MCF 10A (cell line): ENCODE measurements around the gene ARID5B. TPM values are rescaled to one million over a fixed set of nuclear protein-coding genes. Genes with fewer than 3 reads are reported as not detected.

Experiments
- BruUV-seq: library from RNA; stranded (reverse); fragments of 400-500 nt; replicated peaks from 2 replicates; lab custom pipeline; 2021; lab: Mats Ljungman, UMichigan
- CTCF ChIA-PET: fragments of 300-600 bp; sonication (Branson Sonifier 250); formaldehyde crosslinking; extraction: SDS; loops from one replicate; lab custom pipeline; 2021; ENCODE audit warnings: antibody characterized with exemption, inconsistent platforms; lab: Yijun Ruan, JAX
- POLR2A ChIA-PET: fragments of 300-600, 350-650 bp; sonication (Branson Sonifier 250); formaldehyde crosslinking; extraction: SDS; loops from one replicate; lab custom pipeline; 2020; ENCODE audit warnings: antibody characterized with exemption, inconsistent platforms; lab: Yijun Ruan, JAX
- DNase-seq: peaks from one replicate; pipeline ENCODE4 v3.0.0-alpha.2; 2018; ENCODE audit not compliant: unreplicated experiment
- H3K27ac Mint-ChIP-seq: one replicate; pipeline ENCODE4 v1.8.0; 2022; ENCODE audit warnings: mild to moderate bottlenecking, low read depth, mixed read lengths; ENCODE audit not compliant: unreplicated experiment
- H3K27me3 Mint-ChIP-seq: one replicate; pipeline ENCODE4 v1.8.0; 2022; ENCODE audit warnings: mixed read lengths; ENCODE audit not compliant: insufficient read depth, unreplicated experiment
- H3K36me3 Mint-ChIP-seq: one replicate; pipeline ENCODE4 v1.8.0; 2022; ENCODE audit warnings: mild to moderate bottlenecking, moderate library complexity, mixed read lengths; ENCODE audit not compliant: insufficient read depth, unreplicated experiment
- H3K4me1 Mint-ChIP-seq: one replicate; pipeline ENCODE4 v1.8.0; 2022; ENCODE audit warnings: mixed read lengths; ENCODE audit not compliant: insufficient read depth, unreplicated experiment
- H3K4me3 Mint-ChIP-seq: one replicate; pipeline ENCODE4 v1.8.0; 2022; ENCODE audit warnings: mild to moderate bottlenecking, moderate library complexity, mixed read lengths; ENCODE audit not compliant: unreplicated experiment
- H3K9me3 Mint-ChIP-seq: one replicate; pipeline ENCODE4 v1.8.0; 2022; ENCODE audit warnings: mixed read lengths; ENCODE audit not compliant: unreplicated experiment
- intact Hi-C: fragments of 100-400 bp; cut with micrococcal nuclease; formaldehyde crosslinking; loops from 2 replicates; pipeline ENCODE4 v1.14.1; 2022
- total RNA-seq: library from RNA; stranded (reverse); gene quantifications from 2 replicates; pipeline ENCODE4 v1.2.3, GENCODE V29; 2022
- TF ChIP-seq, protein P1 (sequence below): fragments of 200-600 bp; IDR thresholded peaks from one replicate; pipeline ENCODE4 v1.8.0; 2022; ENCODE audit warnings: antibody characterized with exemption, mild to moderate bottlenecking; ENCODE audit not compliant: unreplicated experiment

ARID5B gene
- total RNA-seq, 1 experiment from 2014 or later = 12.2 TPM

DNA sequence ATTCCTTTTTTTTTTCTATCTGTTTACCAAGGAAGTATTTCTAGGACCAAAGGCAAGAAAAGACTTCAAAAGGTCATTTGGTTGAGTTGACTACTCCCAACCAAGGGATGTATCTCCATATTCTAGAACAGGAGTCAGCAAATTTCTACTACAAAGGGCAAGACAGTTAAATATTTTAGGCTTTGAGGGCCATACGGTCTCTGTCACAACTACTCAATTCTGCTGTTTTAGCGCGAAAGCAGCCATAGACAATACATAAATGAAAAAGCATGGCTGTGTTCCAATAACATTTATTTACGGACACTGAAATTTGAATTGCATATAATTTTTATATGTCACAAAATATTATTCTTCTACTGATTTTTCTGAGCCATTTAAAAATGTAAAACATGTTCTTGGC lies 8.5 kb upstream of the ARID5B start:
- no peak overlapping the region for H3K27ac Mint-ChIP-seq
- H3K36me3 Mint-ChIP-seq = no peaks in the 10 kb centered on the region
- intact Hi-C loops = no loop called here
- DNase-seq = no peak
- TF ChIP-seq, protein P1, sequence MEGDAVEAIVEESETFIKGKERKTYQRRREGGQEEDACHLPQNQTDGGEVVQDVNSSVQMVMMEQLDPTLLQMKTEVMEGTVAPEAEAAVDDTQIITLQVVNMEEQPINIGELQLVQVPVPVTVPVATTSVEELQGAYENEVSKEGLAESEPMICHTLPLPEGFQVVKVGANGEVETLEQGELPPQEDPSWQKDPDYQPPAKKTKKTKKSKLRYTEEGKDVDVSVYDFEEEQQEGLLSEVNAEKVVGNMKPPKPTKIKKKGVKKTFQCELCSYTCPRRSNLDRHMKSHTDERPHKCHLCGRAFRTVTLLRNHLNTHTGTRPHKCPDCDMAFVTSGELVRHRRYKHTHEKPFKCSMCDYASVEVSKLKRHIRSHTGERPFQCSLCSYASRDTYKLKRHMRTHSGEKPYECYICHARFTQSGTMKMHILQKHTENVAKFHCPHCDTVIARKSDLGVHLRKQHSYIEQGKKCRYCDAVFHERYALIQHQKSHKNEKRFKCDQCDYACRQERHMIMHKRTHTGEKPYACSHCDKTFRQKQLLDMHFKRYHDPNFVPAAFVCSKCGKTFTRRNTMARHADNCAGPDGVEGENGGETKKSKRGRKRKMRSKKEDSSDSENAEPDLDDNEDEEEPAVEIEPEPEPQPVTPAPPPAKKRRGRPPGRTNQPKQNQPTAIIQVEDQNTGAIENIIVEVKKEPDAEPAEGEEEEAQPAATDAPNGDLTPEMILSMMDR = no peak
- no TSS peak for BruUV-seq
- H3K9me3 Mint-ChIP-seq = no peaks in the 10 kb centered on the region
- H3K4me1 Mint-ChIP-seq = peaks cover 30% of the 10 kb centered on the region
- no peaks in the 10 kb centered on the region for H3K27me3 Mint-ChIP-seq
- no peak overlapping the region for H3K4me3 Mint-ChIP-seq
- POLR2A ChIA-PET = no interaction called here
- CTCF ChIA-PET = interaction anchor here (1.4 kb wide), 1 partner anchor 18 kb away, joined by 3 read pairs; no protein-coding TSS in a partner anchor

DNA sequence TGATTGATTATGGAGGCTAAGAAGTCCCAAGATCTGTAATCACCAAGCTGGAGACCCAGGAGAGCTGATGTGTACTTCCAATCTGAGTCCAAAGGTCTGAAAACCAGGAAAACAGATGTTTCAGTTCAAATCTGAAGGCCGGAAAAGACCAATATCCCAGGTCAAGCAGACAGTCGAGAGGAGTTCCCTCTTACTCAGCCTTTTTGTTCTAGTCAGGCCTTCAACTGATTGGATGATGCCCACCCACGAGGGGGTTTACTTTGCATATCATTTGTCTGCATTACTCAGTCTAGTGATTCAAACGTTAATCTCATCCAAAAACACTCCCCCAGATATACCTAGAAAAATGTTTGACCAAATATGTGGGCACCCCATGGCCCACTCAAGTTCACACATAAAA lies 7.4 kb upstream of the ARID5B start:
- Mint-ChIP-seq H3K4me1 (peaks cover 31% of the 10 kb centered on the region), H3K36me3 (no peaks in the 10 kb centered on the region), H3K27me3 (no peaks in the 10 kb centered on the region), H3K4me3 (no peak overlapping the region), H3K27ac (no peak overlapping the region), H3K9me3 (no peaks in the 10 kb centered on the region)
- DNase-seq = no peak
- TF ChIP-seq, protein P1 = no peak
- intact Hi-C loops = no loop called here
- CTCF ChIA-PET = interaction anchor here (1.4 kb wide), 1 partner anchor 20 kb away, joined by 3 read pairs; no protein-coding TSS in a partner anchor
- BruUV-seq = no TSS peak
- POLR2A ChIA-PET = interaction anchor here (1.0 kb wide), 1 partner anchor 143 kb away, joined by 3 read pairs; no protein-coding TSS in a partner anchor

DNA sequence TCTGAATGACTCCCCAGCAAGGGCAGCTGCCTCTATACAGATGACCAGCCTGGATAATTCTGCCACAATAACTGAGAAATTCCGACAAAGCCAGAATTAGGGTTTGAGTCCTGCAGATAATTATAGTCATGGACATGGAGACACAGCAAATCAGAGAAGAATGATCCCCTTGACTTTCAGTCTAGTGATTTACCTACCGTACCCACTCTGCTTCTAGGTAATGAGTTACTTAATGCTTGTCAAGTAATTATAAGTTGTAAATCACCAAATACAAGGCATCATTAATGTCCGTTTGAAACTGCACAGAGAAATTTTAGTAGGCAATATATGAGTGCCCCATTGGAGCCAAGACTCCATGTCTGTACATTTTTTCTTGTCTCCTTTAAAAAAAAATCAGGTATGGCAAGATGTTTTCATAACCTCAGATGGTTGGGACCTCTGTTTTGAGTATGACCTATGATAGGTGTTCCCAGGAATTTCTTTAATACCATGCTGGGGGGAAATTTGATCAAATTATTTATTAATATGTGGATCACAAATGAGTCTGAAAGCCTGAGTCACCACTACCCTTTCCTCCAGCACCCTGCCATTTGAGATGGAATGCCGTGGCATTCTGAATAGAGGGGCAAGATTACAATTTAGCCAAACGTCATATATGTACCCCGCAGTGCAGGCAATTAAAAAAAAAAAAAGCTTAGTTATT lies 5.5 kb upstream of the ARID5B start:
- TF ChIP-seq, protein P1 = no peak
- DNase-seq = no peak
- H3K27me3 Mint-ChIP-seq = no peaks in the 10 kb centered on the region
- ChIA-PET CTCF (interaction anchor here (0.6 to 2.4 kb wide), 18 partner anchors 11 to 1746 kb away, joined by 3 to 17 read pairs (median 4); no protein-coding TSS in a partner anchor), POLR2A (interaction anchor here (0.6 to 10.0 kb wide), 3 partner anchors 10 to 79 kb away, joined by 3 to 118 read pairs (median 3); no protein-coding TSS in a partner anchor)
- peaks cover 34% of the 10 kb centered on the region for H3K4me1 Mint-ChIP-seq
- no TSS peak for BruUV-seq
- H3K27ac Mint-ChIP-seq = no peak overlapping the region
- H3K36me3 Mint-ChIP-seq = no peaks in the 10 kb centered on the region
- no peak overlapping the region for H3K4me3 Mint-ChIP-seq
- intact Hi-C loops = no loop called here
- no peaks in the 10 kb centered on the region for H3K9me3 Mint-ChIP-seq

DNA sequence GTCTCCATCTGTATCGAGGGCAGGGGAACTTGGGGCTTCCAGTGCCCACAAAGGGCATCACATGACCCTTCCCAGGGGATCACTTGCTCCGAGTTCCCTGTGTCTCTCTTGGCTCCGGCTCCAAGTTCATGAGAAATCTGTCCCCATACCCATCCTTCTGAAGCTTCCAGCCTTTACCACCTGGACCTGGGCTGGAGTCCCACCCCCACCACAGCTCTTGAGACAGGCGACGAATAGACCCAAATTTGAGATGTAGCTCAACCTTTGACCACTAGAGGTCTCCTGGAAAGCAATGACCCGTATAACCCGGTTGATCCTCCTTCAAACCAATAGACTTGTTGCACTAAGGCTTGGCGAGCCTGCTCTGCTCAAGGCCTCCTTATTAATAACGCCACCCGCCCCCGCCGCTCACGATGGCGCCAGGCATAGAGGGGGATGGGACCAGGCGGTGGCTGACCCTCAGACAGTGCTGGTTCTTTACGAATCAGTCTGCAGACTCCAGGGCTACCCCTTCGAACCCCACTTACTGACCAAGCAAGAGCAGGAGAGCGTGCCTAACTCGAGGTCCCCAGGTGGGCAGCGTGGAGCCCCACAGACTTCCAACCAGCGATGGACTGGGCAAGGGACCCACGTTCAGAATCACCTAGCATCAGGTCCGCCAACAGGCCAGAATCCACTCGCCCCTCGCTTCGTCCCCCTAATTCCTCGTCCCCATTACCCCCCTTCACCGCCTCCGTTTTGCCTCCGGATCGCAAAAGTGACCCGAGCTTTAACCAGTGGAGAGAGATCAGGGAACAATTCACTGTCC lies 4.4 kb upstream of the ARID5B start:
- H3K4me1 Mint-ChIP-seq = peaks cover 33% of the 10 kb centered on the region
- intact Hi-C loops = no loop called here
- no peak overlapping the region for H3K27ac Mint-ChIP-seq
- no peaks in the 10 kb centered on the region for H3K9me3 Mint-ChIP-seq
- H3K4me3 Mint-ChIP-seq = peak overlapping the region; percentile 50
- no TSS peak for BruUV-seq
- DNase-seq = peak; percentile 80
- H3K36me3 Mint-ChIP-seq = no peaks in the 10 kb centered on the region
- POLR2A ChIA-PET = interaction anchor here (0.6 to 10.0 kb wide), 5 partner anchors 11 to 1219 kb away, joined by 3 to 118 read pairs (median 3); no protein-coding TSS in a partner anchor
- no peaks in the 10 kb centered on the region for H3K27me3 Mint-ChIP-seq
- TF ChIP-seq, protein P1 = peak; percentile 50
- CTCF ChIA-PET = interaction anchor here (0.5 to 2.4 kb wide), 37 partner anchors 8 to 1745 kb away, joined by 3 to 17 read pairs (median 3); no protein-coding TSS in a partner anchor
